ENCODE measurements around the gene SLC6A18.

SLC6A18 gene

DNA sequence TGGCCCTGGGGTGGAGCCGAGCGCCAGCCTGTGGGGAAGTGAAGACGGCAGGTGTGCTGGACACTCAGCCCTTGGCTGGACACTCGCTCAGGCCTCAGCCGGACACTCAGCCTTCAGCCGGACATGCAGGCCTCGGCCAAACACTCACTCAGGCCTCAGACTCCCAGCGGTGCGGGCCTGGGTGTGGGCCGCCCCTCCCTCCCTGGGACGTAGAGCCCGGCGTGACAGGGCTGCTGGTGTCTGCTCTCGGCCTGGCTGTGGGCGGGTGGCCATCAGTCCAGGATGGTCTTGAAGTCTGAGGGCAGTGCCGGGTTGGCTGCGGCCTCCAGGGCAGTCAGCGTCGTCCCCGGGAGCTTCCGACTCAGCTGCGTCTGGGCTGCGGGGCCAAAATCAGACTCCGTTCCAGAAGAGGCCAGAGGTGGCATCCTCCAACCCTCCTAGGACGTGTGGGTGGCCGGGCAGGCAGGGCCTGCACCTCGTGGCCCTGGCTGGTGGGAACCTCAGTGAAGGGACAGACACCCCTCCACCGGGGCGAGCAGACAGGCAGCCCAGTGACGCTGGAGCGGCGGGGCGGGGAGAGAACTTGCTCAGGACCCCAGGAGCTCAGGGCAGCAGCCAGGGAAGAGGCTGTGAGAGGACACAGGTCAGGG lies 28.4 kb downstream of the SLC6A18 start:
- Histone ChIP-seq H3K27ac (ENCODE audit: low read depth, low read length) (no peak overlapping the region), H3K27me3 (ENCODE audit: insufficient read depth, low read length) (no peaks in the 10 kb centered on the region), H3K9ac (ENCODE audit: low read depth, low read length) (no peak overlapping the region), H3K4me1 (ENCODE audit: insufficient read depth, low read length) (no peaks in the 10 kb centered on the region), H3K9me3 (ENCODE audit: insufficient read depth, low read depth, low read length) (no peaks in the 10 kb centered on the region), H3K4me3 (ENCODE audit: low read length) (no peak overlapping the region), H3K36me3 (ENCODE audit: insufficient read depth, low read length) (no peaks in the 10 kb centered on the region)
- 96% methylated on average over 33 of the region's 33 CpGs for WGBS

DNA sequence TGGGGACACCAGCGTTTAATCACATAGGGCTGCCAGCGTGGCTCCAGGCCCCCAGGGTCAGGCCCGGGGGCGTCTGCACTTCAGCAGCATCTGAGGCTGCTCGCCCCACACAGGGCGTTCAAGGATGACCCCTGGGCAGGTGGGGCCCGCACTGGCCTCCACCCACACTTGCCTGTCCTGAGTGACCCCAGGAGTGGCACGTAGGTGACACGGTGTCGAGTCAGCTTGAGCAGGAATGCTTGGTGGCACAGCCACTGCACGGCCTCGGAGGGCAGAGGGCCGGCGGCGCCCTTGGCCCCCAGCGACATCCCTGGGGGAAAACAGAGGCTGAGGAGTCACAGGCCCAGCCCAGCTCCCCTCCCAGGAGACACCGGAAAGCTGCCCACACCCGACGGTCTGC lies 29.0 kb downstream of the SLC6A18 start:
- no peaks in the 10 kb centered on the region for H3K4me1 ChIP-seq (ENCODE audit: insufficient read depth, low read length)
- H3K27ac ChIP-seq (ENCODE audit: low read depth, low read length), result no peak overlapping the region
- no peaks in the 10 kb centered on the region for H3K27me3 ChIP-seq (ENCODE audit: insufficient read depth, low read length)
- no peak overlapping the region for H3K9ac ChIP-seq (ENCODE audit: low read depth, low read length)
- WGBS, result 94% methylated on average over 19 of the region's 19 CpGs
- no peaks in the 10 kb centered on the region for H3K36me3 ChIP-seq (ENCODE audit: insufficient read depth, low read length)
- no peaks in the 10 kb centered on the region for H3K9me3 ChIP-seq (ENCODE audit: insufficient read depth, low read depth, low read length)
- no peak overlapping the region for H3K4me3 ChIP-seq (ENCODE audit: low read length)

GRCh38 chr5:1255081-1255561 lies 29.9 kb downstream of the SLC6A18 start:
- 92% methylated on average over 16 of the region's 16 CpGs for WGBS
- no peak overlapping the region for H3K27ac ChIP-seq (ENCODE audit: low read depth, low read length)
- no peaks in the 10 kb centered on the region for H3K27me3 ChIP-seq (ENCODE audit: insufficient read depth, low read length)
- no peak overlapping the region for H3K4me3 ChIP-seq (ENCODE audit: low read length)
- 0 out of 2 replicates have a peak, but pooled peaks cover 2% of the 10 kb centered on the region for H3K36me3 ChIP-seq (ENCODE audit: insufficient read depth, low read length)
- H3K9ac ChIP-seq (ENCODE audit: low read depth, low read length), result no peak overlapping the region
- H3K4me1 ChIP-seq (ENCODE audit: insufficient read depth, low read length), result no peaks in the 10 kb centered on the region
- no peaks in the 10 kb centered on the region for H3K9me3 ChIP-seq (ENCODE audit: insufficient read depth, low read depth, low read length)

GRCh38 chr5:1256776-1257175 lies 31.6 kb downstream of the SLC6A18 start:
- no peaks in the 10 kb centered on the region for H3K4me1 ChIP-seq (ENCODE audit: insufficient read depth, low read length)
- H3K27me3 ChIP-seq (ENCODE audit: insufficient read depth, low read length), result no peaks in the 10 kb centered on the region
- no peak overlapping the region for H3K27ac ChIP-seq (ENCODE audit: low read depth, low read length)
- no peak overlapping the region for H3K9ac ChIP-seq (ENCODE audit: low read depth, low read length)
- WGBS, result 92% methylated on average over 23 of the region's 23 CpGs
- H3K36me3 ChIP-seq (ENCODE audit: insufficient read depth, low read length), result peaks cover 12% of the 10 kb centered on the region; the same call in 1 of the 2 replicates
- H3K4me3 ChIP-seq (ENCODE audit: low read length), result no peak overlapping the region
- H3K9me3 ChIP-seq (ENCODE audit: insufficient read depth, low read depth, low read length), result 0 out of 2 replicates have a peak, but pooled peaks cover 4% of the 10 kb centered on the region

DNA sequence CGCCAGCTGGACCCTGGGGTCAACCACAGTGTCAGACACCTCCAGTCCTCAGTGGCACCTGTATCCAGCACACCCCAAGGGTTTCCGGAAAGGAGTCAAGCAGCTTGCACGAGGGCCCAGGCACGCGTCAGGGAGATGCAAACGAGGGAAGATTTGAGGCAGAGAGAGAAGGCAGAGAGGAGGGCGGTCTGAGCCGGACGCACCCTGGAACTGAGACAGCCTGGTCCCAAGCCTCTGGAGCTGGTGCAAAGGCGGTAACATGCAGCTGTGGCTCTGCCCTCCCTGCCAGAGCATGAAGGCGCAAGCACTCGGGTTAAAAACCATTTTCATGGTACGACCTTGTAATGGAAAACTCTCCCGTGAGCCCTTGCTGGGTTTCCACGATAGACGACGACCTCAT lies 32.2 kb downstream of the SLC6A18 start:
- Histone ChIP-seq H3K27me3 (ENCODE audit: insufficient read depth, low read length) (no peaks in the 10 kb centered on the region), H3K9me3 (ENCODE audit: insufficient read depth, low read depth, low read length) (peaks cover 10% of the 10 kb centered on the region), H3K27ac (ENCODE audit: low read depth, low read length) (no peak overlapping the region), H3K36me3 (ENCODE audit: insufficient read depth, low read length) (peaks cover 16% of the 10 kb centered on the region), H3K9ac (ENCODE audit: low read depth, low read length) (no peak overlapping the region), H3K4me3 (ENCODE audit: low read length) (no peak overlapping the region), H3K4me1 (ENCODE audit: insufficient read depth, low read length) (no peaks in the 10 kb centered on the region)
- 91% methylated on average over 17 of the region's 17 CpGs for WGBS

GRCh38 chr5:1257841-1258240 lies 32.7 kb downstream of the SLC6A18 start:
- Histone ChIP-seq H3K27me3 (ENCODE audit: insufficient read depth, low read length) (no peaks in the 10 kb centered on the region), H3K27ac (ENCODE audit: low read depth, low read length) (no peak overlapping the region), H3K4me1 (ENCODE audit: insufficient read depth, low read length) (no peaks in the 10 kb centered on the region), H3K36me3 (ENCODE audit: insufficient read depth, low read length) (peaks cover 21% of the 10 kb centered on the region), H3K9me3 (ENCODE audit: insufficient read depth, low read depth, low read length) (peaks cover 15% of the 10 kb centered on the region), H3K9ac (ENCODE audit: low read depth, low read length) (no peak overlapping the region), H3K4me3 (ENCODE audit: low read length) (no peak overlapping the region)
- WGBS, result 94% methylated on average over 13 of the region's 13 CpGs

- Histone ChIP-seq H3K4me1 (ENCODE audit: insufficient read depth, low read length) (no peaks in the 10 kb centered on the region), H3K9me3 (ENCODE audit: insufficient read depth, low read depth, low read length) (peaks cover 21% of the 10 kb centered on the region), H3K9ac (ENCODE audit: low read depth, low read length) (no peak overlapping the region), H3K27ac (ENCODE audit: low read depth, low read length) (no peak overlapping the region), H3K36me3 (ENCODE audit: insufficient read depth, low read length) (peaks cover 39% of the 10 kb centered on the region), H3K27me3 (ENCODE audit: insufficient read depth, low read length) (no peaks in the 10 kb centered on the region), H3K4me3 (ENCODE audit: low read length) (no peak overlapping the region)
- WGBS, result 95% methylated on average over 23 of the region's 23 CpGs
Measured at GRCh38 chr5:1259806-1260480, 34.8 kb downstream of the SLC6A18 start.

DNA sequence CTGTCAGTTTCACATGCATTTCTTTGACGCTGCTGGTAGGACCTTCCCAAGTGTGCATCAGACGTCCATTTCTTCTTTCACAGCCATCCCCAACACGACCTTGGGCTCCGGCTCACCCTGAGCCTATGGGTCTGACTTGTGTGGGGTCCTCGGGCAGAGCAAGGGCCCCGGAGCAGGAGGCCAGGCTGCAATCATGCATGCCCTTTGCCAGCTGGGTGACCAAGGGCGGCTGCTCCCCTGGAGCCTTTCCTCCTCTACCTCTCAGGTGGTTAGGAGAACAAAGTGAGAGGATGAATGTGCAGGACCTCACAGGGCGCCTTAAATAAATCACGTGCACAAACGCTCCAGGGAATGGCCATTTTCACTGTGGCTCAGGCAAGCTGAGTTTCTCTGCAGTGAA lies 36.5 kb downstream of the SLC6A18 start:
- no peak overlapping the region for H3K4me3 ChIP-seq (ENCODE audit: low read length)
- 94% methylated on average over 10 of the region's 10 CpGs for WGBS

DNA sequence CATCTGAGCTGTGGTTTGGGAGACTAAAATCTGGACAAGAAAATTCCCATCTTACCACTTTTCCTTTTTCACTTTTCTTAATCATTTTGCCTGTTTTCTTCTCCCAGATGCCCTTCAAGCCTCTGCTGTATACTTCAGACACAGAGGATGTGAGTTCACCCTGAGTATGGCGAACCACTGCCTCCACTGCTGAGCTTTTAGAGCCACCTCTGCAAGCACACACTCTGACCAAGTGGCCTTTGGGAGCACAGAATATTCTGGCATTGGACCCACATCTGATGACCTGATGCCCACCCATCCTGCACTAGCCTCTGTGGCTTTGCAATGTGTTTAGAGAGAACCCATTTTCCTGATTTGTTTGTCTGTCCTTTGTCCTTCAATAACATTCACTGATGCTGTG lies 37.2 kb downstream of the SLC6A18 start:
- H3K9ac ChIP-seq (ENCODE audit: low read depth, low read length), result no peak overlapping the region
- no peak overlapping the region for H3K27ac ChIP-seq (ENCODE audit: low read depth, low read length)
- no peaks in the 10 kb centered on the region for H3K4me1 ChIP-seq (ENCODE audit: insufficient read depth, low read length)
- no peaks in the 10 kb centered on the region for H3K27me3 ChIP-seq (ENCODE audit: insufficient read depth, low read length)
- peaks cover 21% of the 10 kb centered on the region for H3K9me3 ChIP-seq (ENCODE audit: insufficient read depth, low read depth, low read length)
- 96% methylated on average over 1 of the region's 1 CpG for WGBS
- peaks cover 52% of the 10 kb centered on the region for H3K36me3 ChIP-seq (ENCODE audit: insufficient read depth, low read length)
- H3K4me3 ChIP-seq (ENCODE audit: low read length), result no peak overlapping the region

More for the DNA sequence above, 36.5 kb downstream of the SLC6A18 start:
- Histone ChIP-seq H3K4me1 (ENCODE audit: insufficient read depth, low read length) (no peaks in the 10 kb centered on the region), H3K9me3 (ENCODE audit: insufficient read depth, low read depth, low read length) (peaks cover 21% of the 10 kb centered on the region), H3K36me3 (ENCODE audit: insufficient read depth, low read length) (peaks cover 48% of the 10 kb centered on the region), H3K27me3 (ENCODE audit: insufficient read depth, low read length) (no peaks in the 10 kb centered on the region), H3K9ac (ENCODE audit: low read depth, low read length) (no peak overlapping the region), H3K27ac (ENCODE audit: low read depth, low read length) (no peak overlapping the region)

GRCh38 chr5:1264211-1264610 lies 39.0 kb downstream of the SLC6A18 start:
- Histone ChIP-seq H3K4me3 (ENCODE audit: low read length) (no peak overlapping the region), H3K27me3 (ENCODE audit: insufficient read depth, low read length) (no peaks in the 10 kb centered on the region), H3K9me3 (ENCODE audit: insufficient read depth, low read depth, low read length) (peaks cover 21% of the 10 kb centered on the region), H3K27ac (ENCODE audit: low read depth, low read length) (no peak overlapping the region), H3K36me3 (ENCODE audit: insufficient read depth, low read length) (peaks cover 59% of the 10 kb centered on the region), H3K9ac (ENCODE audit: low read depth, low read length) (no peak overlapping the region), H3K4me1 (ENCODE audit: insufficient read depth, low read length) (no peaks in the 10 kb centered on the region)
- WGBS, result 96% methylated on average over 18 of the region's 18 CpGs

GRCh38 chr5:1265026-1265425 lies 39.8 kb downstream of the SLC6A18 start:
- H3K27ac ChIP-seq (ENCODE audit: low read depth, low read length), result no peak overlapping the region

More at GRCh38 chr5:1265026-1265425, 39.8 kb downstream of the SLC6A18 start:
- Histone ChIP-seq H3K4me3 (ENCODE audit: low read length) (no peak overlapping the region), H3K9me3 (ENCODE audit: insufficient read depth, low read depth, low read length) (peaks cover 21% of the 10 kb centered on the region), H3K36me3 (ENCODE audit: insufficient read depth, low read length) (peaks cover 62% of the 10 kb centered on the region), H3K27me3 (ENCODE audit: insufficient read depth, low read length) (no peaks in the 10 kb centered on the region), H3K9ac (ENCODE audit: low read depth, low read length) (no peak overlapping the region), H3K4me1 (ENCODE audit: insufficient read depth, low read length) (no peaks in the 10 kb centered on the region)
- 88% methylated on average over 15 of the region's 15 CpGs for WGBS

All from HUES64 (cell line).